A673 (cell line): Measurements from ENCODE around the gene SCG5. TPM values are rescaled to one million over a fixed set of nuclear protein-coding genes. Genes with fewer than 3 reads are reported as not detected.

Source experiments
- BruUV-seq: library from RNA; stranded (reverse); fragments of 400-500 nt; replicated peaks from 2 replicates; lab custom pipeline; 2021; lab: Mats Ljungman, UMichigan
- CTCF ChIA-PET: fragments of 300-600 bp; sonication (Branson Sonifier 250); formaldehyde crosslinking; loops from one replicate; lab custom pipeline; 2022; ENCODE audit warnings: antibody characterized with exemption; lab: Charles Lee
- POLR2A ChIA-PET: fragments of 300-600 bp; sonication (Branson Sonifier 250); formaldehyde crosslinking; loops from one replicate; lab custom pipeline; 2022; ENCODE audit warnings: antibody characterized with exemption; ENCODE audit not compliant: low non-redundant PET; lab: Charles Lee
- DNase-seq: peaks from one replicate; pipeline ENCODE4 v3.0.0-alpha.2; 2015; ENCODE audit warnings: low spot score
- H3K27ac ChIP-seq: fragments of 200-600 bp; sonication (generic); 2 replicates; pipeline ENCODE4 v1.5.1; 2016; ENCODE audit warnings: mixed run types, low read depth, mild to moderate bottlenecking, mixed read lengths, antibody characterized with exemption, low read length; ENCODE audit not compliant: poor library complexity, severe bottlenecking
- H3K27me3 ChIP-seq: fragments of 200-600 bp; sonication (generic); replicated peaks from 2 replicates; pipeline ENCODE4 v1.6.1; 2017; ENCODE audit warnings: mixed run types, low read depth, mild to moderate bottlenecking, mixed read lengths, antibody characterized with exemption, low read length; ENCODE audit not compliant: insufficient read depth, poor library complexity
- H3K36me3 ChIP-seq: fragments of 200-600 bp; sonication (generic); 2 replicates; pipeline ENCODE4 v1.6.1; 2016; ENCODE audit warnings: mixed run types, mild to moderate bottlenecking, mixed read lengths, antibody characterized with exemption, low read length; ENCODE audit not compliant: insufficient read depth, poor library complexity, severe bottlenecking
- H3K4me1 ChIP-seq: fragments of 200-600 bp; sonication (generic); 2 replicates; pipeline ENCODE4 v1.6.1; 2017; ENCODE audit warnings: mixed run types, mild to moderate bottlenecking, mixed read lengths, antibody characterized with exemption, low read length; ENCODE audit not compliant: insufficient read depth, poor library complexity, severe bottlenecking
- H3K4me3 ChIP-seq: fragments of 200-600 bp; sonication (generic); 2 replicates; pipeline ENCODE4 v1.5.1; 2016; ENCODE audit warnings: low read depth, mixed run types, mild to moderate bottlenecking, mixed read lengths, low read length; ENCODE audit not compliant: poor library complexity, severe bottlenecking
- H3K9me3 ChIP-seq: fragments of 200-600 bp; sonication (generic); 2 replicates; pipeline ENCODE4 v1.6.1; 2016; ENCODE audit warnings: mixed run types, low read depth, mild to moderate bottlenecking, mixed read lengths, antibody characterized with exemption, low read length; ENCODE audit not compliant: poor library complexity, severe bottlenecking
- EZH2 ChIP-seq: fragments of 200-600 bp; sonication (generic); IDR thresholded peaks from 2 replicates; pipeline ENCODE4 v1.6.1; 2017; ENCODE audit warnings: borderline replicate concordance, low read depth, mild to moderate bottlenecking, mixed read lengths, antibody characterized with exemption, low read length; ENCODE audit not compliant: poor library complexity, severe bottlenecking
- intact Hi-C: fragments of 100-400 bp; cut with micrococcal nuclease; formaldehyde crosslinking; loops from one replicate; pipeline ENCODE4 v1.10.0; 2022; ENCODE audit not compliant: unreplicated experiment
- total RNA-seq: library from RNA; stranded (reverse); gene quantifications from 2 replicates; pipeline ENCODE4 v1.2.3, GENCODE V29; 2021
- TF ChIP-seq, protein P1 (sequence below): fragments of 300-800, 200-600 bp; sonication (generic); conservative IDR thresholded peaks from 2 replicates; pipeline ENCODE4 v1.5.1; 2017; ENCODE audit warnings: low read depth, mild to moderate bottlenecking, antibody characterized with exemption, low read length, moderate library complexity, mixed read lengths

The SCG5 gene
- total RNA-seq, 1 experiment from 2014 or later: 3.1 TPM

DNA sequence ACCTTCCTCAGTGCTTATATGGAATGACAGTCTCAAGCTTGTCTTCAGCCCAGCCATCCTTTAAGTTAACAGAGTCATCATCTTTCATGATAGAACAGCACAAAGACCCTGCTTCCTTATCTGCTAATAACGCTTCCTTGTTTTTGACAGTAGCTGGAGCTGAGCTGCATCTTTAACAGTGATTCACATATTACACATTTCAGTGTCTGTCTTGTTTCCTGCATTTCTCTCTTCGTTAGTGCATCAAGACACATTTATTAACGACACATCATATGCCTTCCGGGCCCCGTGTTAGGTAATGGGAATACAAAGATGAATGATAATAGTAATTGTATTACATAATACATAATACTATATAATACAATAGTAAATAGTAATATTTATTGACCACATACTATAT, 46.0 kb downstream of the SCG5 start:
- no TSS peak for BruUV-seq
- ChIA-PET POLR2A (no interaction called here), CTCF (no interaction called here)
- Histone ChIP-seq H3K4me1 (no peaks in the 10 kb centered on the region), H3K27me3 (no peaks in the 10 kb centered on the region), H3K36me3 (no peaks in the 10 kb centered on the region), H3K9me3 (no peaks in the 10 kb centered on the region), H3K4me3 (no peak overlapping the region), H3K27ac (no peak overlapping the region)
- intact Hi-C loops: no loop called here
- TF ChIP-seq, protein P1, sequence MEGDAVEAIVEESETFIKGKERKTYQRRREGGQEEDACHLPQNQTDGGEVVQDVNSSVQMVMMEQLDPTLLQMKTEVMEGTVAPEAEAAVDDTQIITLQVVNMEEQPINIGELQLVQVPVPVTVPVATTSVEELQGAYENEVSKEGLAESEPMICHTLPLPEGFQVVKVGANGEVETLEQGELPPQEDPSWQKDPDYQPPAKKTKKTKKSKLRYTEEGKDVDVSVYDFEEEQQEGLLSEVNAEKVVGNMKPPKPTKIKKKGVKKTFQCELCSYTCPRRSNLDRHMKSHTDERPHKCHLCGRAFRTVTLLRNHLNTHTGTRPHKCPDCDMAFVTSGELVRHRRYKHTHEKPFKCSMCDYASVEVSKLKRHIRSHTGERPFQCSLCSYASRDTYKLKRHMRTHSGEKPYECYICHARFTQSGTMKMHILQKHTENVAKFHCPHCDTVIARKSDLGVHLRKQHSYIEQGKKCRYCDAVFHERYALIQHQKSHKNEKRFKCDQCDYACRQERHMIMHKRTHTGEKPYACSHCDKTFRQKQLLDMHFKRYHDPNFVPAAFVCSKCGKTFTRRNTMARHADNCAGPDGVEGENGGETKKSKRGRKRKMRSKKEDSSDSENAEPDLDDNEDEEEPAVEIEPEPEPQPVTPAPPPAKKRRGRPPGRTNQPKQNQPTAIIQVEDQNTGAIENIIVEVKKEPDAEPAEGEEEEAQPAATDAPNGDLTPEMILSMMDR: no peak
- no peak for TF ChIP-seq EZH2
- DNase-seq: no peak

DNA sequence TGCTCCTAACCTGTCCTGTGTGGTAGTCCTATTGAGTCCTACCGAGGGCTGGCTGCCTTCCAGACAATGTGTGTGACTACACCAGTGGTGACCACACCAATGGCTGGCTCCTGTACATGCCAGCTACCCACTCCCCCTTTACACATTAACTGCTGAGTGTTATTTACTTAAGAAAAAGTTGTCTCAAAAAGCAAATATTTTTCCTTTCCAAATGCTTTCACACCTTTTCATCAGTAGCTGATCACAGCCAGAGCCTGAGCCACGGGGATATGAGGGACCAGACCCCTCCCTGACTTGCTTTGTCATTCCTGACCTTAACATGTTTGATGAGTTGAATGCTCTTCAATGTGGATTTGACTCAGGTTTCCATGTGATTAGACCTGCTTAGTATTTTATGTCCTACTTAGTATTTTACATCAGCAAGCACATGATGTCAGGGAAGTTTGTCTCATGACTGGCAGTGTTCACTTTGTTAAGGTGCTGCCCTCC, 46.7 kb downstream of the SCG5 start:
- no peak overlapping the region for H3K4me3 ChIP-seq
- ChIA-PET CTCF (no interaction called here), POLR2A (no interaction called here)
- H3K9me3 ChIP-seq: no peaks in the 10 kb centered on the region
- H3K27ac ChIP-seq: no peak overlapping the region
- H3K27me3 ChIP-seq: no peaks in the 10 kb centered on the region
- intact Hi-C loops: no loop called here
- H3K4me1 ChIP-seq: no peaks in the 10 kb centered on the region
- no peaks in the 10 kb centered on the region for H3K36me3 ChIP-seq
- TF ChIP-seq, protein P1: no peak
- no TSS peak for BruUV-seq
- DNase-seq: no peak

GRCh38 chr15:32690941-32691688, 49.6 kb downstream of the SCG5 start:
- TF ChIP-seq EZH2: no peak
- TF ChIP-seq, protein P1: no peak
- no peak for DNase-seq
- BruUV-seq: no TSS peak
- Histone ChIP-seq H3K36me3 (no peaks in the 10 kb centered on the region), H3K4me1 (no peaks in the 10 kb centered on the region), H3K4me3 (no peak overlapping the region), H3K27me3 (no peaks in the 10 kb centered on the region), H3K27ac (no peak overlapping the region), H3K9me3 (no peaks in the 10 kb centered on the region)
- CTCF ChIA-PET: no interaction called here
- POLR2A ChIA-PET: no interaction called here
- intact Hi-C loops: no loop called here
